HPDE6-E6E7 (cell line): ENCODE results near the gene TWIST2.

Source experiments
- DNase-seq: peaks from one replicate; pipeline ENCODE4 v3.0.0; 2011; ENCODE audit warnings: missing footprints; ENCODE audit errors: extremely low spot score

The TWIST2 gene

DNA sequence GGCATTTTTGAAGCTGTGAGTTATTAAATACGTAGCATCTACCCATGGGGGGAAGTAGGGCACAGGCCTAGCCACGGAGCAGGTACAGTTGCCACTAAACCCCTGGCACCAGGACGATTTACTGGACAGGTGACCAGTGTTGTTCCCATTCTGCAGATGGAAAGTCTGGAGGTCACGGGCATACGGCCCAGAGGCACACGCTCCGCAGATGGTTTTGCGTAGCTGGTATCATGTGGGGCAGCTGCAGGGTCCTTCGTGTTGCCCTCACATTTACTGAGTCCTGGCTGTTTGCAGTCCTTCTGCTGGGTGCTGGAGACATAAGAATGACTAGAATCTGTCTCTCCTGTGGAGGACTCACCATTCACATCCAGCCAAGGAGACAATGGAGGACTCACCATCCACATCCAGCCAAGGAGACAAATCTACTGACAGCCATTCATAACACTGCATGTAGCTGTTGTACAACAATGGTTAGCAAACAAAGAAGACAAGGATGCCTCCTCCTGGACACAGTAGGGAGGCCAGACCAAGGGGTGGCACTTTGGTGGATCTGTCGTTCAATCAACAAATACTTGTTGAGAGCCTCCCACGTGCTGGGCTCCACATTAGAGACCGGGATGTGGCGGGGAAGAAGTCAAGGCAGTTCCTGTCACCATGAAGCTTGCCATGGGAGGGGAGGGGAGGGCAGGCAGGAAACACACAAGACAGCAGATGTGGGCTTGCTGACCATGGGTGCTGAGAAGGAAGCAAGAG, 24.9 kb downstream of the TWIST2 start:
- no peak for DNase-seq

DNA sequence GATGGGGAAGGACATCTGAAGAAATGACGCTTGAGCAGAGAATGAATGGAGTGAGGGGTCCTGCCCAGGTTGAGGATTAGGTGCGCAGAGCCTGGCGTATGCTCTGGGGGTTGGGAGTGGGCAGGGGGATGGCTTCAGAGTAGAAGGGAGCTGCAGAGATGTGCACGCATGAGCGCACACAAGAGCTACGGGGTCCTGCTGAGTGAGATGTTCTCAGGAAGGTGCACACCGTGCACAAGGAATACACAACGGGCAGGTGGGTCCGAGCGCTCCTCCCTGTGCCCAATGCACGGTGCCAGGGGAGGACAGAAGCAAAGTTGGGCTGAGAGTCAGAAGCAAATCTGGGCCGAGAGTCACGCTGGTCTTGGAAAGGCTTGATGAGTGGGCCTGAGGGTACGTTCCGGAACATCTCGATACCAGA, 25.5 kb downstream of the TWIST2 start:
- no peak for DNase-seq

DNA sequence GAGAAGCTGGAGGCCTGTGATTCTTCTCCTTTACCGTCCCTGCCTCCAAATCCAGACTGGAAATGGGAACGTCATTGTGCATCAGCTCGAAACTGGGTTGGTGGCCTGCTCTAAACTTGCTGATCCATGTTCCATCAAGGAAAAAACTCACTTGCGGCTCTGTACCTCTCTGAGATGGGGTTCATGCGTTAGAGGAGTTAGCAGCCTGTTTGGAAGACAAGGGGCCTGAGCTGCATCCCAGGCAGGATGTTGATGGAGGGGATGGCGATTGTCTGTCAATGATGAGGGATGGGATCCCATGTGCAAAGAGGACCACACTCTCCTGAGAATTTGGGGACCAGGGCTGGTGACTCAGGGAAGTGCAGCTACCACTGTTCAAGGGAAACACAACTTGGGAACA, 26.0 kb downstream of the TWIST2 start:
- DNase-seq: no peak

DNA sequence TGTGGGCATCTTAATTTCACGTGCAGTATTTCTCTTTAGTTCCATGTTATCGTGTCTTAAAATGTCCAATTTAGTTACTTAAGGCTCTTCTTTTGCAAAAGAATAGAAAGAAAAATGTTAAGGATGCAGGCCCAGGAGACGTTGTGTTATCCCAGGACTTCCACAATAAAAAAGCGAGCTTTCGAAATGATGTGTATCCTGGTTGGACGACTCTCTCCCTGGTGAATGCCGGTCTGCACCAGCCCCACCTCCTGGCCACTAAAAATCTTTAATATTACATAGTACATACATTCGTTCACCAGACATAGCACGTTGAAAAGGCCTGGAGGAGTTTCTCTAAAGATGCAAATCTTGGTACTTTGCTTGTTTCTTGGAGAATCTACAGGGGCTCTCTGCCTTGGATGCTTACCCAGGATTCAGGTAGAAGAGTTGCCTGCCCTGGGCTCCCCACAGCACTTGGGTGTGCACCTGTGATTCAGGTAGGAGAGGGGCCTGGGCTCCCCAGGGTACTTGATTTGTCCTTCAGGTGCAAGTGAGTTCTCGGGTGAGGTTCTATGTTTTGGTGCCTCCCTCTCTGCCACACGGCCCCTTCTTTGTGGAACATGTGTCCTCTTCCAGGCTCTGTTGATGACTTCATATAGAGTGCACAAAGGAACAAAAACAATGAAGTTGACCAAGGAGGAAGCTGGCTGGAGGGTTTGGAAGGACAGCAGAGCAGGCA, 26.6 kb downstream of the TWIST2 start:
- no peak for DNase-seq

DNA sequence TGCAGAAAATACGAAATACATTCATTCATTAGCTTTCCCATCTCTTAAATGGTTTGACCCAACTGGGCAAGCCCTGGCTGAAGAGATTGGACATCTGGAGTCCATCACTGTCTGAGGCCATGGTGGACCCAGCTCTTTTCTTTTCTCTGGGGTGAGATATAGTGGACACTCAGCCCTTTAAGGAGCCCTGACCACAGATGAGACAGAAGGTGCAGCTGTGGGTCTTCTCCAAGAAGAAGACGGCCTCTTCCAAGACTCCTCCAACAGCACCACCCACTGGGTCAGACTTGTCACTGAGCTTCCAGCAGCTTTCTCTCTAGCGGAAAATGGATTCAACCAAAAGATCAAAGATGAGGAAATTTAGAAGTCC, 27.2 kb downstream of the TWIST2 start:
- DNase-seq: no peak

DNA sequence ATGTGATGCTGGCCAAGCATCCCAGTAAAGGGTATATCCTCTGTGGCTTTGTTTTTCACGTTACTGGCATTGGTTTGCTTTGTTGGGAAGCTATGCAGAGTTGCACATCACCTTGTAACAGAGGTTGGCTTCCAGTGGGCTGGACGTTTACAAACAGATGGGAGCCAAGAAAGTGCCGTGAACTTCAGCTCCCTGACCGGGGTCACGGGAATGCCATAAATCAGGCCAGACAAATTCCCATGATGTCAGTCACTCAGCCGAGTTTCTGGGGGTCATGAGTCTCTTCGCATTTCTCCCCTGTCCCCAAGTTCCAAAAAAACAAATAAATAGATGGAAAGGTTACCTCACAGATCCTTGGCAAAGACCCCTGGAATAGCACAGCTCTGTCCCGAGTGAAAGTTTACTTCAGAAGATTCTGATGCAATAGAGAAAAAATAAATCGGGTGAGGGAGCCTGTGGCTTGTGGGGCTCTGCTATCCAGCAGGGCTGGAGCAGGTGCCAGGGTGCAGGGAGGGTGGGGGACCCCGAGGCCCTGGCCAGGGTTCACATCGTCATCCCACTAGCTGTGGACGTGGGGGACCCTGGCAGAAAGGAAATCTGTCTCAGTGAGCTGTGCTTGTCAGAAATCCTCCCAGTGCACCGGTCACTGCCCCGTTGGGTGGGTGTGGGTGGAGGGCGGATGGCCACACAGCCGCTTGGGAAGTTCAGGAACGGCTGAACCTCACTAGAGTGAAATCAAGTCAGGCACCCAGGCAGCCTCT, 27.8 kb downstream of the TWIST2 start:
- no peak for DNase-seq

DNA sequence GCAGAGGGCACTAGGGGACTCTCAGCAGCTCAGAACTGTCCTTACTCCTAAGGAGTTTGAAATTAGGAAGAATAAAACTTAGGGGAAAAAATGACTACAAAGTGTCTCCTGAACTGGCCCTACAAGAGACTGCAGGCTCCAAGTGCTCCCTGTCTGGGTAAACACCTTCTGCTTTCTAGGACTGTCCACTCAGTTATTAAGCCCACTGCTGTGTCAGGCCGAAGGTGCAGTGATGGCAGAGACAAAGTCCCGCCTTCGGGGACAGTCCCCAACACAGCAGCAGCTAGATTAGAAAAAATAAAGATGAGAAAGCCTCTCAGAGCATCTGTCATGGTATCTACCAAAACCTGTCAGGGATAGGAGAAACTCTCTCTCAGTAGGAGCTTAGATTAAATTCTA, 28.3 kb downstream of the TWIST2 start:
- no peak for DNase-seq

DNA sequence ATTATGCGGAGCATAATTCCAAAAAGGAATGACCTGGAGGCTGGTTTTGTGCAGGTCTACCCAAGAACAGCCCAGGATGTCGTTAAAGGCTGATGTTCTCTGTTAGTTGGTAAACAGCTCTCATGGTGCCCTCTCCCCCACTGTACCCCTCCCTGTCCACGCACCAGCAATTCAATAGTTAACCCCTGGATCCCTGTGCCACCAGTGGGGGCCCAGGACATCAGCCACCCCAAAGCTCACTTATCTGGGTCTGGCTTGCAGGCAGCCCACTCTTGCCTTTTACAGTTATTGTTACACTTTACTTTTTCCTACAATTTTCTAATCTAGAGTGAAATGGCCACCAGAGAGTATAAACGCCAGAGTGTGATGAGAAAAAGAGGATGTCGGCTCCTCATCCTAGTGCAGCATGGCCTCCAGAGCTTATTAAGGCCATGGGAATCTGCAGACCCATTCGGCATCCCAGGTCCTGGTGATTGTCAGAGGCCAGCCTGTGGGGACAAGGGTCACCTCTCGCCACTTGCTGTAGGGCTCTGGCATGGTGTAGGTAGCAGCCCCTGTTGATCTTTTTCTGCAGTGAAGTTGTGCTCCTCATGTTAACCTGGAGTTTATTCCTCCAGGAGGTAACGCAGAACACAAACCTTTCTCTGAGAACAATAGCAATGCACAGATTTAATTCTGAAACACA, 30.3 kb downstream of the TWIST2 start:
- no peak for DNase-seq

DNA sequence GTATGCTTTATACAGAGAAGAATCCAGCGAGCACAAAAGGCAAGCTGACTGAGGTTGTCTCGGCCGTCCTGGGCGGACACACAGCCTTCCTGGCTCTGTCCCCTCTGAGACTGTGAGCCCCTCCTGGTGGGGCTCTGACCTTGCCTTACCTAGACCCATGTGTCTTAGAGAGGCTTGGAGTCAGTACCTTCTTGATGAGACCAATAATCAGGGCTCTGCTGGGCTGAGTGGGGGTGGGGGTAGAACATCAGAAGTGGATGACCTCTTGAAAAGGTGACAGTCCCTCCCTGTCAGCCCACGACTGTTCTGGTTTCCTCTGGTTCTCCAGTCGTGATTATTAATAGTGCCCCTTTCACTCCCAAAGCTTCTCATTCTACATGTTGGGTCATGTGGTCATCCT, 31.2 kb downstream of the TWIST2 start:
- DNase-seq: no peak

DNA sequence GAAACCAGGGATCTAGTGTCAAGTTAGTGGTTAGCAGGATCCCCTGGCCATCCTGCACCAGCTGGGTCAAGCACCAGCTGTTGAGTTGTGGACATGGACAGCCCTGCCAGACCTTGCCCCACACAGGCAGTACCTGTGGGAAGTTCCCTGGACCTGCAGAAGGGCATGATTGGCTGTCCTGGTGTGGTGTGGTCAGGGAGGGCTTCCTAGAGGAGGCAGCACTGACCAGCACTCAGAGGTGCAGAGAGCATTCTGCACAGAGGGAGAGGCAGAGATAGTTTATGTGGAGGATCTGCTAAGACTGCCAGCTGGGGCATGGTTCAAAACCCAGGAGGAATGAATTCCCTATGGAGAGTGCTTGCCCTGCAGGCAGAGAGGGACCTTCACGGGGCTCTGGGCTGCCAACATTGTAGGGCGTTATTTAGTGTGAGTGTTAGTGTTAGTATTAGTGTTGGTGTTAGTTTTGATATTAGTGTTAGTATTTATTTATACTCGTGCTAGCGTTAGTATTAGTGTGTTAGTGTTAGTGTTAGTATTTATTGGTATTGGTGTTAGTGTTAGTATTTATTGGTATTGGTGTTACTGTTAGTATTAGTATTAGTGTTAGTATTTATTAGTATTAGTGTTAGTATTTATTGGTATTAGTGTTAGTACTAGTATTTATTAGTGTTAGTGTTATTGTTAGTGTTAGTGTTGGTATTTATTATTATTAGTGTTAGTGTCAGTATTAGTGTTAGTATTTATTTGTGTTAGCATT, 31.9 kb downstream of the TWIST2 start:
- DNase-seq: no peak

DNA sequence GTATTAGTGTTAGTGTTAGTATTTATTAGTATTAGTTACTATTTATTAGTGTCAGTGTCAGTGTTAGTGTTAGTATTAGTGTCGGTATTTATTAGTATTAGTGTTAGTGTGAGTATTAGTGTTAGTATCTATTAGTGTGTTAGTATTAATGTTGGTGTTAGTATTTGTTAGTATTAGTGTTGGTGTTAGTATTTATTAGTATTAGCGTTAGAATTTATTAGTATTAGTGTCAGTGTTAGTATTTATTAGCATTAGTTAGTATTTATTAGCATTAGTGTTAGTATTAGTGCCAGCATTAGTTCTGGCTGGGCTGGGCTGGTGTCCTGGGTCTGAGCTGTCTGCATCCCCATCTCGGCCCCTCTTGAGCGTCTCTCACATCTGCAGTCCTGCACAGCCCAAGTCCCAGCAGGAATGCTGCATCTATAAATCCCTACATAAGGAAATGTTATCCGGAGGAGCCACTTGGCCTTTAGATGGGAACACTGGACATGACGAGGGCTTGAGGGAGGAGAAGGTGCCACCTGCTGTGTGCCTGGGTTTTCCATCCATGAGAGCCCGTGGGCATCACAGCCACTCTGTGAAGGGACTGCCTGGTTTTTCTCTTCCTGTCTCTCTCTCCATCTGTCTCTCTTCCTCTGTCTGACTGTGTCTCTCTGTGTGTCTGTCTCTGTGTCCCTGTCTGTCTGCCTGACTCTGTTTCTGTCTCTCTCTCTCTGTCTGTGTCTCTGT, 33.6 kb downstream of the TWIST2 start:
- DNase-seq: no peak

DNA sequence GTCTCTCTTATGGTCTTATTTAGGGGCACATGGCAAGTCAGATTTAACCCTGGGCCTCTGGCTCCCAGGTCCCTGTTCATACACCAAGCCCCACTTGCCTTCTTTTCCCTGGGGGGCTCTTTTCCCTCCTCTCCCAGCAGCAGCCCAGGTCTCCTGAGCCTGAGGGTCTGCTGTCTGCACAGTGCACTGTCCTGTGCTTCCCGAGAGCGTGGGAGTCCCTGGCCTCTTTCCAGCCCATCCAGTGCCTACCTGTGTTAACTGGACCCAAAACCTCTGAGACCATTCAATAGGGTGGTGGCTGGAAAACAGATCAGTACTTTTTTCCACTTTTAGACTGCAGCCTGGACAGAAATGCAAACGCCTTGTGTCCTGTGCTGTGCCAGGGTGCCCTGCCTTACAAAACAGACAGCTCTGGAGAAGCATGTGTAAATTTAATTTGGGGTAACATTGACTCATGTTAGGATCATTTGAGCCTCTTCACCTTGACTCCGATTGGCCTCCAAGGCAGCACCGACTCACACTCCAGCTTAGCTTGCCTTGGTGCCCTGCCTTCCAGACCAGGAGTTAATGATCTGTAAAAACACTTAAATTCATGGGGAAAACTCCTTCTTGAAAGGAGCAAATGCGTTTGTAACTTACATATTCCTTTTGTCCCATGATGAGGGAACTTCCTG, 34.3 kb downstream of the TWIST2 start:
- no peak for DNase-seq

DNA sequence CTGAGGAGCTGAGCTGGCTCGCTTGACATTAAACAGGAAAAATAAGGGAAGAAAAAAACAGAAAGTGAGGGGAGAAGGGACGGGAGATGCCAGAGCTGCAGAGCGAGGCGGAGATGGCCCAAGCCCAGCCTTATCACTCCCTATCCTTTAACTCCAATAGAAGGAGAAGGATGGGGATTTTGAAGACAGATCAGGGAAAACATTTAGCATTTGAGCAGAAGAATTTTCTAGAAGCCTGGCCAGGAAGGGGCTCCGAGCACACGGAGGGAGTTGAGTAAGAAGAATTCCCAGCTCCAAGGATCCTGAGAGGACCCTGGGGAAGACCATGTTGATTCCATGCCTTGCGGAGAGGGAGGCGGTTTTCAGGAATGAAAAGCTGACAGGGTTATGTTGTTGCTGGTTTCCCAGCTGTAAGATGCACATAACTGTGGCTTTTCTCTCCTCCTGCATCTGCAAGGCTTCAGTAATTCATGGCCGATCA, 35.6 kb downstream of the TWIST2 start:
- DNase-seq: no peak

DNA sequence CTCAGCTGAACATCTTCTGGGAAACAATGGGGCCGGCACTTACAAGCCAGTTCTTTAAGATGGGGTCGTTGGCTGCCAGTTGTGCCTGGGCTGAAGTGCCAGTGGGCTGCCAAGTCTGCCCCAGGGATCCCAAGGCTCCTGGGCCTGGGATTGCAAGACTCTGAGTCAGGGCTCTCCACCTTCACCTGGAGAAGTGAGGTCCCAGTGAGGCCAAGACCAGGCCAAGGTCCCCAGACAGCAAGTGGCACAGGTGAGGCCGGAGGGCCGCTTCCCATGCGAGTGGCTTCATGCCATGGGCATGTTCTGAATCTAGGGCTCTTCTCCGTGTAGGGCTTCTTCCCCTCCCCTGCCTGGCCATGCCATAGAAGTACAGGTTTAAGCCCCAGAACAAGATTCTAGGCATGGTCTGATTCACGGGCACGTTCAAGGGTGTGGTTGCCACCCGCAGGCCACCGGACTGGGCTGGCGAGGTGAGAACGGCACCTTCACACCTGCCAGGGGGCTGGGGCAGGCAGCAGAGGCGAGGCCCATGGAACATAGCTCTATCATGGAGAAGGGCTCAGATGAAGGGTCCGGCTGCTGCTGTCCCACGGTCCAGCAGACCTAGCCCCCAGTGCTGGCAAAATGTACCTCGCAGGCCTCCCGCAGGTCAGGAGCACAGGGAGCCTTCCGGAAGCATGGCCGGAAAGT, 36.4 kb downstream of the TWIST2 start:
- no peak for DNase-seq

DNA sequence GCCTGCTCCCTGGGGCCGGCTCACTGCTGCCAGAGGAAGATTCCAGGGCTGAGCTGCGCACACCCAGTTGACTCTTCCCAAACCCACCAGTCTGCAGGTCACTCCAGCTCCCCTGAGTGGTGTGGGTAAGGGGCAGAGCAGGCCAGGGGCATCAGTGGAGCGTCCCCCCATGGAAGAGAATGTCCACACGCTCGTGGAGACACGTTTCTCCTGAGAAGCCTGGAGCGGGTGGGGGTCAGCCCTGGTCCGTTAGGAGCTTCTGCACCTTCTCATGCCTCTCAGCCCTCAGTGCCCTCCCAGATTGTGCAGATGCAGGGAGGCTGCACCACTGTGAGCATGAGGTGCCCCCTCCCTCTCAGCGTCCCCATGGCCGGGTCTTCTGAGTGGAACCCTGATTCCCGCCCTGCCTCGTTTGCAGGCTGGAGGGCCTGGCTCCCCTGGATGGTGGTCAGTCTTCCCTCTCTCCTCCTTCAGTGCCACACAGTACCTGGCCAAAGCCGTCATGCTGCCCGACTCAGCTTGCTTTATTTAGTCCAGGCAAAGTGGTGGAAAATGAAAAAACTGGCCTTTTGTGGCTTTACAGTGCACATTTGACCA, 37.0 kb downstream of the TWIST2 start:
- DNase-seq: no peak

DNA sequence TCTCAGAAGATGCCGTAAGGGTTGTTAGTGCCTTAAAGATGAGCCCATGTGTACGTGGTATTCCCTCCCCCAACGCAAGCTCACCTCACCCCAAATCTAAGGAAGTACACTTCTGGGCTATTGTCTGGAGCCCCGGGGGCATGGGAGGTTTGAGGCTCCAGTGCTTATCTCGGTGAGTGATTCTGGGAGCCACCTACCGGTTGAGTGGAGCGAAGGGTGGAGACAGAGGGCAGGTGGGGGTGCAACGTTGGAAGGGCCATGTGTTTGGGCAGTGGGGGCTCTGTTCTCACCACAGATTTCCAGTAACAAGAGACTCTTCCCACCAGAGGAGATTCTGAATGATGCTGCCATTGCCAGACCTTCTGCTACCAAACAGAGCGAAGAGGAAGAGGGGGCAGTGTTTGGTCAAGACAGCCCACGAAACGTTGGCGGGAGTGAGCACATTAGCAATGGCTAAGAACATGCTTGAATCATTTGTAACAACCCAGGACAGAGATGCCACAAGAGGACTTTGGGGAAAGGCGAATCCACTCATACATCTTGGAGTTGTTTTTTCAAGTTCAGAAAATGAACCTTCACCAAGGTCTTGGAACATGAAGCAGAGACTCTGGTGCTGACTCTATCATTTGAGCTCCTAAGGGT, 38.7 kb downstream of the TWIST2 start:
- no peak for DNase-seq

DNA sequence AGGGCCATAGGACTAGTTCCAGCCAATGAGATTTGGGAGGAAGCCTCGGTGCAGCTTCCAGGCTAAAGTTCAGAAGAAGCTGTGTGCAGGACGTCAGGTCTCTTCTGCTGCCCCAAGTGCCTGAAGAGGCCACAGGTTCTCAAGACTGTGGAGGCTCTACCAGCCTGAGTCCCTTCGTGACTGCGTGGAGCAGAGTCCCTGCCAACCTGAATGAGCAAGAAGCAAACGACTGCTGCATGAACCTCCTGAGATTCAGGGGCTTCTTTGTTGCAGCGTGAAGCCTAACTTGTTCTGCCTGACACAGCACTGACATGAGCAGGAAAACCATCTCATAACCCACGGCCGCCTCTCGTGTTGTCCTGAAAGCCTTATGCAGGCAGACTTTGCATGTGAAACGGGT, 39.7 kb downstream of the TWIST2 start:
- no peak for DNase-seq

DNA sequence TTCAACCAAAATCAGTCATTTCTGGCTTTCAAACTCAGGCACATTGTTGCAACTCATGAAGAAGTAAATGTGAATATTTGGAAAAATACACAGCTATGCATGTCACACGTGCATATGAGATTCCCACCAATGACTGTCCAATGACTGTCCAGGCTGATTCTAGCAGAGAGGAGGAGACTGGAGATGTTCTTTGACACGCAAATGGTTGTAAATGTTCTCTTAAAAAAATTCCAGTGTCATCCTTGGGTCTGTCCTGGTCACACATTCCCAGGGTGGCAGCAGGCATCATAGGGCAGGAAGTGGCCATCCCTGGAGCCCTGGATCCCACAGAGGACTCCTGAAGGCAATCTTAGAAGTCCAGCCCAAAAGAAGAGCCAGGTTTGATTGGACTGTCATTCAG, 40.9 kb downstream of the TWIST2 start:
- no peak for DNase-seq

DNA sequence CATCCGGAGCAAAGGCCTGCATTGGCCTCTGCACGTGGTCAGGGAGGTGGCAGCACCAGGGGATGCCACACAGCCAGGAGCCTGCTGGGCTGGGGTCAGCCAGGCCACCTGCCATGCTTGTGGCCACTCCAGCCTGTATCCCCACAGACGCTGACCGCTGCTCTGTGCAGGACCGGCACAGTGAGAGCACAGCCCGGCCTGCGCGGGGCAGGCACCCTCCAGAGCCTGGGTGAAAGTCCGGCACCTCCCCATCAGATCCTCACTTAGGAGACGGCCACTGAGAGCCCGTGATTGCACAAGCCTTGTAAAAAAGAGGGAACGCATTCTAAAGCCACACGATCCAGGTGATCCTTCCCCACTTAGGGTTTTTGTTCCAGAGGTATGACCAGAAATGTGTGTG, 42.2 kb downstream of the TWIST2 start:
- DNase-seq: no peak
